Ovary (tissue), 9 donors: Measurements from ENCODE around the gene PTPRK. TPM values are rescaled to one million over a fixed set of nuclear protein-coding genes. Genes with fewer than 3 reads are reported as not detected.

Source experiments
- DNase-seq, 5 donors: peaks; one replicate each; pipeline ENCODE4 v3.0.0-alpha.2; 2019 to 2020
- H3K27ac ChIP-seq, 2 donors: fragments of 200-600 bp; one replicate each; pipeline versions ENCODE4 v1.5.1 to v1.8.0; 2019 to 2022
- H3K27me3 ChIP-seq: fragments of 200-600 bp; one replicate; pipeline ENCODE4 v1.8.0; 2022
- H3K36me3 ChIP-seq: fragments of 200-600 bp; sonication (generic); one replicate; pipeline ENCODE4 v1.5.1; 2019
- H3K4me1 ChIP-seq: one replicate; pipeline ENCODE4 v1.8.1; 2013; ENCODE audit warnings: mild to moderate bottlenecking, moderate library complexity; ENCODE audit not compliant: insufficient read depth
- H3K4me3 ChIP-seq: fragments of 200-600 bp; sonication (generic); one replicate; pipeline ENCODE4 v1.5.1; 2017
- H3K9me3 ChIP-seq, 2 donors: fragments of 200-600 bp in 1 of 2; sonication (generic) in 1 of 2; one replicate each; pipeline versions ENCODE4 v1.5.1 to v1.8.1; 2013 to 2019; ENCODE audit warnings: mild to moderate bottlenecking in 1 of 2, moderate library complexity in 1 of 2
- CTCF ChIP-seq, 3 donors: fragments of 450-650 bp in 2 of 3; fragments of 200-600 bp in 1 of 3; IDR thresholded peaks; one replicate each; pipeline versions ENCODE4 v1.5.1 to v1.8.0; 2016 to 2022; ENCODE audit warnings: antibody characterized with exemption in 3 of 3, mild to moderate bottlenecking in 1 of 3
- EP300 ChIP-seq: sonication (generic); formaldehyde crosslinking; IDR thresholded peaks from one replicate; pipeline ENCODE4 v1.6.1; 2017; ENCODE audit warnings: antibody characterized with exemption
- POLR2A ChIP-seq: fragments of 450-650 bp; IDR thresholded peaks from one replicate; pipeline ENCODE4 v1.6.1; 2017; ENCODE audit warnings: antibody characterized with exemption, mild to moderate bottlenecking, moderate library complexity
- WGBS, 3 donors: extraction: QIAGEN DNeasy Blood & Tissue Kit in 1 of 3; methylation state at CpG; one replicate each; pipeline versions ENCODE4 v1.1.5 to v1.1.7; 2013 to 2017; 5-methylcytosine and 5-hydroxymethylcytosine counted together
- intact Hi-C, 4 donors: fragments of 100-400 bp; cut with DNase I; formaldehyde crosslinking; loops; one replicate each; pipeline versions ENCODE4 v1.11.0 to v1.15.1; 2022 to 2023
- polyA plus RNA-seq, 2 donors: library from polyadenylated mRNA; stranded (reverse); fragments of 200-250 nt in 1 of 2; fragments of 350-450 nt in 1 of 2; fragmentation: Illumina TruSeq in 1 of 2; extraction: RNeasy Lipid Tissue Mini Kit (QIAGEN cat#74804) in 1 of 2; gene quantifications; one replicate each; pipeline ENCODE4 v1.2.3, GENCODE V29; 2013 to 2014
- total RNA-seq, 7 donors: library from RNA; depleted of rRNA in 2 of 7; stranded (reverse); fragments of >200 nt in 2 of 7; fragmentation: NEBNext Ultra II Directional in 3 of 7; extraction: Animal tissue kit (Norgen Biotek cat#: 25700) in 3 of 7; gene quantifications; one replicate each; pipeline versions ENCODE4 v1.1.0 to v1.2.4, GENCODE V29; 2016 to 2023
- donor health status: DM: no; HTN: no; CAD: no; lungs with moderate emphysema.
- donor health status: DM: no; HTN: no; CAD: no.
- donor health status: Bipolar disorder and iron deficiency.
- donor health status: DM: yes; HTN: yes; CAD: no.
- donor health status: DM: no; HTN: no; CAD: no.
- donor health status: DM: yes; HTN: yes; CAD: no.

The PTPRK gene
- total and polyA plus RNA-seq, 9 donors = 24.0 to 50.7 (median 44.1) TPM

- intact Hi-C loops = no loop called here
- 84 to 94% (median 91%) methylated on average over 5 of the region's 5 CpGs for WGBS, 3 donors
- DNase-seq = no peak
These were observed 311.4 kb downstream of the PTPRK start for GRCh38 chr6:128208851-128209580.

GRCh38 chr6:128208078-128208477 is 312.3 kb downstream of the PTPRK start:
- no peaks in the 10 kb centered on the region for H3K27me3 ChIP-seq
- H3K4me3 ChIP-seq = no peak overlapping the region
- DNase-seq = no peak
- H3K27ac ChIP-seq = no peak overlapping the region
- no peaks in the 10 kb centered on the region for H3K36me3 ChIP-seq
- H3K4me1 ChIP-seq = no peaks in the 10 kb centered on the region
- intact Hi-C loops = no loop called here
- TF ChIP-seq POLR2A (no peak), CTCF (IDR thresholded peaks at IDR 0.05) (no peak), EP300 (no peak)
- H3K9me3 ChIP-seq = no peaks in the 10 kb centered on the region

More at GRCh38 chr6:128208851-128209580, 311.4 kb downstream of the PTPRK start:
- H3K27ac ChIP-seq = no peak overlapping the region
- H3K4me1 ChIP-seq = no peaks in the 10 kb centered on the region
- H3K4me3 ChIP-seq = no peak overlapping the region
- H3K9me3 ChIP-seq = no peaks in the 10 kb centered on the region
- no peaks in the 10 kb centered on the region for H3K27me3 ChIP-seq
- H3K36me3 ChIP-seq = no peaks in the 10 kb centered on the region
- no peak for TF ChIP-seq CTCF (IDR thresholded peaks at IDR 0.05)
- no peak for TF ChIP-seq POLR2A
- no peak for TF ChIP-seq EP300

DNA sequence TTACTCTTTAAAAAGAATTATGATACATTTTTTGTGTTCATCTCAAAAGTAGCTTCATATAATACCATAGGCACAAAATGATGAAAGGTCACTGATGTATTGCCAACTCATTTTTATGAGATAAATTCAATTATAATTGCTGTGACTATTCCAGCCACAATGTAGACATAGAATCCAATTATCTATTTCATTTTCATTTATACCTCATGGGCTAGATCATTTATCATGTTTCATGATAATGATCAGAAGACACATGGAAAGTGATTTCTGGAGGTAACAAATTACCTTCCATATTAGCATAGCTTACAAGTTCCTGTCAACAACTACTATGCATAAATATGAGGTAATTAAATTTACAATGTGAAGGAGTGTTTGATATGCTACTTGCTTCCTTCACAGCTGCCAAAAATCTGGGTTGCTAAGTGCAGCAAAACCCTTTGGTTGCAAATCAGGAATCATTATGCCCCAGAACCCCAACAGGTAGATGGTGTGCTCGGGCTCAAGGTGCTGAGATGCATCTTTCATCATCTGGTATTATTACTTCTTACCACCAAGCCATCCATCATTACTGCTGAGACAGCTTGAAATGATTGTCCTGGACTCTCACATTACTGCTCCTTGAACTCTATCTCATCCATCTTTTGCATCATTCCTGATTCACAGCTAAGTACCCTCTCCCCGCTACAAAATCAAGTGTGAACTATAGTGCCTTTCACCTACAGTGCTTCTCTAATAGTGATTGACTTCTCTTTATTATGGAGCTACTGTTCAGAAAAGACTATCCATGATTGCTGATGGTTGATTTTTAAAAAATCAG is 313.6 kb downstream of the PTPRK start:
- no peak for DNase-seq
- Histone ChIP-seq H3K4me3 (no peak overlapping the region), H3K36me3 (no peaks in the 10 kb centered on the region), H3K27ac (no peak overlapping the region), H3K27me3 (no peaks in the 10 kb centered on the region), H3K4me1 (no peaks in the 10 kb centered on the region), H3K9me3 (no peaks in the 10 kb centered on the region)
- no peak for TF ChIP-seq CTCF (IDR thresholded peaks at IDR 0.05)
- intact Hi-C loops = no loop called here
- 94 to 99% (median 98%) methylated on average over 2 of the region's 2 CpGs for WGBS, 3 donors

DNA sequence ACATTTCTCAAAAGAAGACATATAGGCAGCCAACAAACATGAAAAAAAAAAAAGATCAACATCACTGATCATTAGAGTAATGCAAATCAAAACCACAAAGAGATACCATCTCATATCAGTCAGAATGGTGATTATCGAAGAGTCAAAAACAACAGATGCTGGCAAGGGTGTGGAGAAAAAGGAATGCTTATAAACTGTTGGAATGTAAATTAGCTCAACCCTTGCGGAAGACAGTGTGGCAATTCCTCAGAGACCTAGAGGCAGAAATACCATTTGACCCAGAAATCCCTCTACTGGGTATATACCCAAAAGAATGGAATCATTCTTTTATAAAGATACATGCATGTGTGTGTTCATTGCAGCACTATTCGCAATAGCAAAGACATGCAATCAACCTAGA is 315.8 kb downstream of the PTPRK start:
- intact Hi-C loops = no loop called here
- Histone ChIP-seq H3K4me1 (no peaks in the 10 kb centered on the region), H3K36me3 (no peaks in the 10 kb centered on the region), H3K27me3 (no peaks in the 10 kb centered on the region), H3K9me3 (no peaks in the 10 kb centered on the region), H3K4me3 (no peak overlapping the region), H3K27ac (no peak overlapping the region)
- no peak for TF ChIP-seq CTCF (IDR thresholded peaks at IDR 0.05)
- no peak for TF ChIP-seq POLR2A
- TF ChIP-seq EP300 = no peak
- 86 to 97% (median 93%) methylated on average over 3 of the region's 3 CpGs for WGBS, 3 donors
- no peak for DNase-seq
